ENCODE results near the gene HES5. TPM values are rescaled to one million over a fixed set of nuclear protein-coding genes. Genes with fewer than 3 reads are reported as not detected.

The HES5 gene
- total RNA-seq, 1 donor, result not detected

GRCh38 chr1:2507744-2508155 lies 22.3 kb downstream of the HES5 start:
- Histone ChIP-seq H3K4me3 (ENCODE audit: insufficient read depth, low read length) (no peak overlapping the region), H3K4me1 (ENCODE audit: insufficient read depth, low read length) (no peaks in the 10 kb centered on the region), H3K36me3 (ENCODE audit: insufficient read depth, low read length) (peaks cover 19% of the 10 kb centered on the region), H3K9me3 (ENCODE audit: low read depth, low read length) (no peaks in the 10 kb centered on the region), H3K4me2 (ENCODE audit: insufficient read depth, low read length) (no peak overlapping the region), H4K20me1 (ENCODE audit: insufficient read depth, low read length) (peaks cover 5% of the 10 kb centered on the region), H3K27ac (ENCODE audit: low read depth, low read length) (no peak overlapping the region), H3K79me2 (ENCODE audit: insufficient read depth, low read length) (no peaks in the 10 kb centered on the region), H2AFZ (ENCODE audit: low read length) (no peak overlapping the region), H3K27me3 (ENCODE audit: insufficient read depth, low read length) (peaks cover 27% of the 10 kb centered on the region)
- peak; percentile 88 for DNase-seq (ENCODE audit: insufficient read length, low spot score, missing footprints)
- TF ChIP-seq CTCF (IDR thresholded peaks at IDR 0.05; ENCODE audit: extremely low read depth, low read depth, low read length), result no peak

- Histone ChIP-seq H3K4me1 (ENCODE audit: insufficient read depth, low read length) (no peaks in the 10 kb centered on the region), H4K20me1 (ENCODE audit: insufficient read depth, low read length) (peaks cover 5% of the 10 kb centered on the region), H3K79me2 (ENCODE audit: insufficient read depth, low read length) (no peaks in the 10 kb centered on the region), H3K4me3 (ENCODE audit: insufficient read depth, low read length) (no peak overlapping the region), H3K27me3 (ENCODE audit: insufficient read depth, low read length) (peaks cover 28% of the 10 kb centered on the region), H3K9me3 (ENCODE audit: low read depth, low read length) (no peaks in the 10 kb centered on the region), H3K36me3 (ENCODE audit: insufficient read depth, low read length) (peaks cover 18% of the 10 kb centered on the region), H2AFZ (ENCODE audit: low read length) (no peak overlapping the region), H3K4me2 (ENCODE audit: insufficient read depth, low read length) (no peak overlapping the region), H3K27ac (ENCODE audit: low read depth, low read length) (no peak overlapping the region)
- TF ChIP-seq CTCF (IDR thresholded peaks at IDR 0.05; ENCODE audit: extremely low read depth, low read depth, low read length), result no peak
- DNase-seq (ENCODE audit: insufficient read length, low spot score, missing footprints), result peak; percentile 93
These were observed 23.0 kb downstream of the HES5 start for GRCh38 chr1:2506901-2507565.

- H3K9me3 ChIP-seq (ENCODE audit: low read depth, low read length), result no peaks in the 10 kb centered on the region
- peaks cover 5% of the 10 kb centered on the region for H4K20me1 ChIP-seq (ENCODE audit: insufficient read depth, low read length)
- H3K4me3 ChIP-seq (ENCODE audit: insufficient read depth, low read length), result no peak overlapping the region
- H3K4me1 ChIP-seq (ENCODE audit: insufficient read depth, low read length), result no peaks in the 10 kb centered on the region
- TF ChIP-seq CTCF (IDR thresholded peaks at IDR 0.05; ENCODE audit: extremely low read depth, low read depth, low read length), result no peak
- peaks cover 10% of the 10 kb centered on the region for H3K36me3 ChIP-seq (ENCODE audit: insufficient read depth, low read length)
- peaks cover 28% of the 10 kb centered on the region for H3K27me3 ChIP-seq (ENCODE audit: insufficient read depth, low read length)
- DNase-seq (ENCODE audit: insufficient read length, low spot score, missing footprints), result peak; percentile 96
- H3K79me2 ChIP-seq (ENCODE audit: insufficient read depth, low read length), result no peaks in the 10 kb centered on the region
- no peak overlapping the region for H3K4me2 ChIP-seq (ENCODE audit: insufficient read depth, low read length)
- H3K27ac ChIP-seq (ENCODE audit: low read depth, low read length), result no peak overlapping the region
- no peak overlapping the region for H2AFZ ChIP-seq (ENCODE audit: low read length)
These were observed 23.8 kb downstream of the HES5 start for GRCh38 chr1:2506007-2506860.

GRCh38 chr1:2505461-2505994 lies 24.5 kb downstream of the HES5 start:
- H3K4me3 ChIP-seq (ENCODE audit: insufficient read depth, low read length), result no peak overlapping the region
- no peaks in the 10 kb centered on the region for H3K4me1 ChIP-seq (ENCODE audit: insufficient read depth, low read length)
- peaks cover 5% of the 10 kb centered on the region for H4K20me1 ChIP-seq (ENCODE audit: insufficient read depth, low read length)
- no peak overlapping the region for H3K27ac ChIP-seq (ENCODE audit: low read depth, low read length)
- no peaks in the 10 kb centered on the region for H3K79me2 ChIP-seq (ENCODE audit: insufficient read depth, low read length)
- no peaks in the 10 kb centered on the region for H3K9me3 ChIP-seq (ENCODE audit: low read depth, low read length)
- H3K27me3 ChIP-seq (ENCODE audit: insufficient read depth, low read length), result peaks cover 28% of the 10 kb centered on the region
- no peak overlapping the region for H3K4me2 ChIP-seq (ENCODE audit: insufficient read depth, low read length)
- peak; percentile 90 for DNase-seq (ENCODE audit: insufficient read length, low spot score, missing footprints)
- peaks cover 9% of the 10 kb centered on the region for H3K36me3 ChIP-seq (ENCODE audit: insufficient read depth, low read length)
- H2AFZ ChIP-seq (ENCODE audit: low read length), result no peak overlapping the region
- no peak for TF ChIP-seq CTCF (IDR thresholded peaks at IDR 0.05; ENCODE audit: extremely low read depth, low read depth, low read length)

Measured in osteoblast (primary cell).